Heart left ventricle (tissue), 13 donors: ENCODE data around the gene COX19.

Experiments
- POLR2A ChIP-seq, 2 donors: fragments of 450-650 bp; IDR thresholded peaks; one replicate each; pipeline ENCODE4 v1.6.1; 2017; ENCODE audit warnings: antibody characterized with exemption in 2 of 2, mild to moderate bottlenecking in 2 of 2, moderate library complexity in 2 of 2
- TF ChIP-seq, protein P1 (sequence below), 12 donors: fragments of 200-600 bp; sonication (generic) in 4 of 12; IDR thresholded peaks; one replicate each; pipeline versions ENCODE4 v1.5.0 to v1.8.0; 2018 to 2022; ENCODE audit warnings: antibody characterized with exemption in 12 of 12, mild to moderate bottlenecking in 5 of 12
- donor health status: ischemic (EF 13 %, LVEDD 7.1; RV severe dilation, severe dysfunction).
- donor health status: DM: no; HTN: yes; CAD: no.
- donor health status: DM: no; HTN: no; CAD: no.
- donor health status: ischemic (EF 25% LVEDD 6.9; RV normal size, moderate dysfunction).
- donor health status: ischemic (EF 25% LVEDD 5.7; RV mildly dilated, moderate dysfunction).
- donor health status: ischemic (EF 35%, LVEDD 5.7; RV mildly dilated, moderate dysfunction).
- donor health status: nonischemic (EF 11% LVEDD 7.7; RV severe dilation, severe dysfunction).
- donor health status: DM: yes; HTN: yes; CAD: no.
- donor health status: PGD.
- donor health status: ischemic (EF 29% LVEDD 5.4; RV normal size, mild dysfunction).
- donor health status: nonischemic (EF 23%, LVEDD 6.1; RV moderate dilation, normal function).

DNA sequence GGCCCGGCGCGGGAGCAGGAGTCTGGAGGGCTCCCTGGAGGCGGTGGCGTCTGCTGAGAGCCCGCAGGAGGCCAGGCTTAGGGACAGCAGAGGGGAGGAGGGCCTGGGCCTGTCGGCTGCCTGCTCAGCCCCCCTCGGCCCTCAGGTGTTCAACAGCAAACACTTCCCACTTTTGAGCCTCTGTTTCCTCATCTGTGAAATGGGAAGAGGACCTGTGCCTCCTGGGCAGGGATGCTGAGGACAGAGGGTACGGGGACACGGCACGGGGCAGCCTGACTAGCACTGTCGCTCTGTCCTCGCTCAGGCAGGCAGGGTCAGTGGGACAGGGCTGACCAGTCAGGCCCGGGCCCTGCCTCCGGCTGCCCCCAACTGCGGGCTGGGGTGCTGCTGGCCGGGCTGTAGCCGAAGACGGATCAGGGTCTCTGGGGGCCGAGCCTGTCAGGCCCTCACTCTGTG lies 8.3 kb upstream of the COX19 start:
- TF ChIP-seq, protein P1, sequence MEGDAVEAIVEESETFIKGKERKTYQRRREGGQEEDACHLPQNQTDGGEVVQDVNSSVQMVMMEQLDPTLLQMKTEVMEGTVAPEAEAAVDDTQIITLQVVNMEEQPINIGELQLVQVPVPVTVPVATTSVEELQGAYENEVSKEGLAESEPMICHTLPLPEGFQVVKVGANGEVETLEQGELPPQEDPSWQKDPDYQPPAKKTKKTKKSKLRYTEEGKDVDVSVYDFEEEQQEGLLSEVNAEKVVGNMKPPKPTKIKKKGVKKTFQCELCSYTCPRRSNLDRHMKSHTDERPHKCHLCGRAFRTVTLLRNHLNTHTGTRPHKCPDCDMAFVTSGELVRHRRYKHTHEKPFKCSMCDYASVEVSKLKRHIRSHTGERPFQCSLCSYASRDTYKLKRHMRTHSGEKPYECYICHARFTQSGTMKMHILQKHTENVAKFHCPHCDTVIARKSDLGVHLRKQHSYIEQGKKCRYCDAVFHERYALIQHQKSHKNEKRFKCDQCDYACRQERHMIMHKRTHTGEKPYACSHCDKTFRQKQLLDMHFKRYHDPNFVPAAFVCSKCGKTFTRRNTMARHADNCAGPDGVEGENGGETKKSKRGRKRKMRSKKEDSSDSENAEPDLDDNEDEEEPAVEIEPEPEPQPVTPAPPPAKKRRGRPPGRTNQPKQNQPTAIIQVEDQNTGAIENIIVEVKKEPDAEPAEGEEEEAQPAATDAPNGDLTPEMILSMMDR (IDR thresholded peaks at IDR 0.05) = no peak
- TF ChIP-seq POLR2A (IDR thresholded peaks at IDR 0.05) = no peak
